ENCODE measurements around the gene IRAK4.

Gene IRAK4

DNA sequence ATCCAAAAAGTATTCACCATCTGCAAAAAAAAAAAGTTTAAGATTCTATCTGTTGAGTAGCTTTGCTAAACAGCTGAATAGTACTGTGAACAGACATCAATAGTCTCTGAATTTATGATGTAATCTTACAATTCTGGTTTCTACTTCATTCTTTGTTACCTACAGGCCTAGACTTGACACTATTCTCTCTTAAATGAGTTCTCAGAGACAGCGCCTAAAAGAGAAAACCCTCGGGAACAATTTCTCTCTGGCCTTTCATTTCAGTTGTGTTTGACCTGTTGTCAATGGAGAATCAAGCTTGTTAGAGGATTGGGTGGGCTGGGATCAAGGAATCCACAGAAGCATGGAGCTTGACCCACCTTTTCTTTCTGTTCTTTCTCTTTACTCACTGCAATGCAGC lies 53.3 kb downstream of the IRAK4 start:
- no peak overlapping the region for H3K27ac Mint-ChIP-seq

GRCh38 chr12:43812926-43813325 lies 54.2 kb downstream of the IRAK4 start:
- no peaks in the 10 kb centered on the region for H3K27me3 Mint-ChIP-seq (ENCODE audit: low read depth)
- no peaks in the 10 kb centered on the region for H3K36me3 Mint-ChIP-seq (ENCODE audit: low read depth)
- no peak overlapping the region for H3K4me3 Mint-ChIP-seq
- TF ChIP-seq CTCF (IDR thresholded peaks at IDR 0.05; ENCODE audit: unreplicated experiment in 3 of 3) = no peak
- peaks cover 5% of the 10 kb centered on the region for H3K4me1 Mint-ChIP-seq
- no peak overlapping the region for H3K27ac Mint-ChIP-seq
- no peaks in the 10 kb centered on the region for H3K9me3 Mint-ChIP-seq

More for the DNA sequence above, 53.3 kb downstream of the IRAK4 start:
- no peaks in the 10 kb centered on the region for H3K27me3 Mint-ChIP-seq (ENCODE audit: low read depth)
- H3K4me1 Mint-ChIP-seq = peaks cover 8% of the 10 kb centered on the region
- no peak for TF ChIP-seq CTCF (IDR thresholded peaks at IDR 0.05; ENCODE audit: unreplicated experiment in 3 of 3)
- H3K9me3 Mint-ChIP-seq = no peaks in the 10 kb centered on the region
- no peaks in the 10 kb centered on the region for H3K36me3 Mint-ChIP-seq (ENCODE audit: low read depth)
- H3K4me3 Mint-ChIP-seq = no peak overlapping the region

DNA sequence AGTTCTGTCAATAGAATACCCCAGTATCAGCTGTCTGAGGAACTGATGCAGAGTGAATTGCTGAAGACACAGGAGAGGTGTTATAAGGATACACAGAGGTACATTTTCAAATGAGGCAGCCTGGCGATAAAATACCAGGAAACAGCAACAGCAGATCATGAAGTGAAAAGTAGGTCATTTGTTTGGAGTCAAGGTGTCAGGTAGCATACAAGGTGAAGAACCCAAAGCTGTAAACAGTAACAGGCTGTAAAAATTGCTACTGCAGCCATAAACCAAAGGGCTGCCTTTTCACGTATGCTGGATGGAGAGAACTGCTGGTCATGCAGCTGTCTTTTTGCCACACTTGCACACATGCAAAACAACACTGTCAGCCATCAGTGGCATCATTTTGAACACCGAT lies 56.7 kb downstream of the IRAK4 start:
- Mint-ChIP-seq H3K27me3 (ENCODE audit: low read depth) (no peaks in the 10 kb centered on the region), H3K4me1 (peaks cover 5% of the 10 kb centered on the region), H3K27ac (no peak overlapping the region)

DNA sequence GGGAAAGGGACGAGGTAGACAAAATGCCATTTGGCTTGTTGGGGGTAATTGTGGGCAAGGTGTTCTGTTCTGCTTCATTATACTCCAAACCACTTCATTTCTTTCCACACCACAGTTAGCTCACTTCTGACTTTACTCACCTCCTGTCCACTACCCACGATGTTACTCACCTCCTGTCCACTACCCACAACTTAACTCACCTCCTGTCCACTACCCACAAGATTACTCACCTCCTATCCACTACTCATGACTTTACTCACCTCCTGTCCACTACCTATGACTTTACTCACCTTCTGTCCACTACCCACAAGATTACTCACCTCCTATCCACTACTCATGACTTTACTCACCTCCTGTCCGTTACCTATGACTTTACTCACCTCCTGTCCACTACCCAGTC lies 57.4 kb downstream of the IRAK4 start:
- H3K36me3 Mint-ChIP-seq (ENCODE audit: low read depth) = no peaks in the 10 kb centered on the region
- H3K9me3 Mint-ChIP-seq = no peaks in the 10 kb centered on the region

More for the DNA sequence above, 56.7 kb downstream of the IRAK4 start:
- Mint-ChIP-seq H3K4me3 (no peak overlapping the region), H3K9me3 (no peaks in the 10 kb centered on the region), H3K36me3 (ENCODE audit: low read depth) (no peaks in the 10 kb centered on the region)
- TF ChIP-seq CTCF (IDR thresholded peaks at IDR 0.05; ENCODE audit: unreplicated experiment in 3 of 3) = no peak

DNA sequence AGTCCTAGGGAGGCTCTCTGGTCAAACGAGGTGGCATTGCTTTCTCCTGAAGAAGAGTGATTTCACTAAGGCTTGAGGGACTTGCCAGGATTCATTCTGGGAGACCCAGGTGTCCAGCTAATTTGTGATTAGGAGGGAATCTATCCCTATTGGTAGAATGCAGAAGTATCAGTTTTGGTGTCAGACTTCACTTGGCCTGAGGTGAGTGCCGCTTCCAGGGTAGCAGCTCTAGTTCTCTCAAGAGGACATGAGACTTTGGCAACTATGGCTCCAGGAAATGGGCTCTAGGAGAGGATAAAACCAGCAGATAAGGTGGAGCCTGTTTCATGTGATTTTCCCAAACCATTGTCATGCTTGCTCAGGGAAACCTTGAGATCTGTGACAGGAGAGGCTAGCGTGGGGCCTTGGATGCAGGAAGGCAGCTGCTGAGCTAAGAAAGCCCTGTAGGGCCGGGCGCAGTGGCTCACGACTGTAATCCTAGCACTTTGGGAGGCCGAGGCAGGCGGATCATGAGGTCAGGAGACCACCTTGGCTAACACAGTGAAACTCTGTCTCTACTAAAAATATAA lies 65.5 kb downstream of the IRAK4 start:
- Mint-ChIP-seq H3K9me3 (no peaks in the 10 kb centered on the region), H3K27ac (no peak overlapping the region), H3K4me1 (peaks cover under 1% of the 10 kb centered on the region), H3K27me3 (ENCODE audit: low read depth) (no peaks in the 10 kb centered on the region), H3K36me3 (ENCODE audit: low read depth) (no peaks in the 10 kb centered on the region), H3K4me3 (no peak overlapping the region)
- TF ChIP-seq CTCF (IDR thresholded peaks at IDR 0.05; ENCODE audit: unreplicated experiment in 3 of 3) = no peak

More for the DNA sequence above, 57.4 kb downstream of the IRAK4 start:
- Mint-ChIP-seq H3K27me3 (ENCODE audit: low read depth) (no peaks in the 10 kb centered on the region), H3K4me3 (no peak overlapping the region), H3K27ac (no peak overlapping the region), H3K4me1 (peaks cover 5% of the 10 kb centered on the region)
- TF ChIP-seq CTCF (IDR thresholded peaks at IDR 0.05; ENCODE audit: unreplicated experiment in 3 of 3) = no peak

GRCh38 chr12:43826681-43827080 lies 67.9 kb downstream of the IRAK4 start:
- Mint-ChIP-seq H3K36me3 (ENCODE audit: low read depth) (no peaks in the 10 kb centered on the region), H3K9me3 (no peaks in the 10 kb centered on the region), H3K4me1 (peaks cover 4% of the 10 kb centered on the region), H3K27ac (no peak overlapping the region), H3K4me3 (no peak overlapping the region), H3K27me3 (ENCODE audit: low read depth) (no peaks in the 10 kb centered on the region)
- TF ChIP-seq CTCF (IDR thresholded peaks at IDR 0.05; ENCODE audit: unreplicated experiment in 3 of 3) = no peak

Measured in nephron (organoid).